Stimulated activated CD4-positive, alpha-beta T cell treated with anti-CD3 and anti-CD28 coated beads, Interleukin-12 subunit alpha, Interleukin-12 subunit beta, amount 100 ng/mL, for 4 hours (primary cell): ENCODE measurements around the gene HNRNPAB.
A peak's percentile ranks its signal among the peaks of the same experiment; 100 is the strongest.
"Not testable (repeated sequence)": the region's sequence is repeated elsewhere in the genome, so short reads cannot be mapped to it uniquely, and the experiment has no call there.

Experiments
- DNase-seq: peaks from one replicate; pipeline ENCODE4 v3.0.0-alpha.2; 2020

Gene HNRNPAB

DNA sequence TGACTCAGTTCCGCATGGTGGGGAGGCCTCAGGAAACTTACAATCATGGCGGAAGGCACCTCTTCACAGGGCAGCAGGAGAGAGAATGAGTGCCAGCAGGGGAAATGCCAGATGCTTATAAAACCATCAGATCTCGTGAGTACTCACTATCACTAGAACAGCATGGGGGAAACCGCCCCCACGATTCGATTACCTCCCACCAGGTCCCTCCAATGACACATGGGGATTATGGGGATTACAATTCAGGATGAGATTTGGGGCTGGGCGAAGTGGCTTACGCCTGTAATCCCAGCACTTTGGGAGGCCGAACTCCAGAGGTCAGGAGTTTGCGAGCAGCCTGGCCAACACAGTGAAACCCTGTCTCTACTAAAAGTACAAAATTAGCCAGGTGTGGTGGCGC, 6.2 kb upstream of the HNRNPAB start:
- DNase-seq, result not testable (repeated sequence)

DNA sequence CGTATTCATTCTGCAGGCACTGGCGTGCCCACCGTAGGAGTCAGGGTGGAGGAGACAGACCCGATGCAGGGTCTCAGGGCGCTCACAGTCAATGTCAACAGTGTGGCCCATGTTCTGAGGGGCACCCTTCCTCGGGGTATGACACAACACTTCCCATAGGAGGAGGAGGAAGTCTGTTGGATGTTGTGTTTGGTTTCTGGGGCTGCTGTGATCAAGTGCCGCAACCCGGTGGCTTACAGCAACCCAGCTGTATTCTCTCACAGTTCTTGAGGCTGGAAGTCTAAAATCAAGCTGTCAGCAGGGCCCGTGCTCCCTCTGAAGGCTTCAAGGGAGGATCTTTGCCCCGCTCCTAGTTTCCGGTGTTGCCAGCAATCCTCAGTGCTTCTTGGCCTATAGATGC, 5.6 kb upstream of the HNRNPAB start:
- DNase-seq, result no peak

DNA sequence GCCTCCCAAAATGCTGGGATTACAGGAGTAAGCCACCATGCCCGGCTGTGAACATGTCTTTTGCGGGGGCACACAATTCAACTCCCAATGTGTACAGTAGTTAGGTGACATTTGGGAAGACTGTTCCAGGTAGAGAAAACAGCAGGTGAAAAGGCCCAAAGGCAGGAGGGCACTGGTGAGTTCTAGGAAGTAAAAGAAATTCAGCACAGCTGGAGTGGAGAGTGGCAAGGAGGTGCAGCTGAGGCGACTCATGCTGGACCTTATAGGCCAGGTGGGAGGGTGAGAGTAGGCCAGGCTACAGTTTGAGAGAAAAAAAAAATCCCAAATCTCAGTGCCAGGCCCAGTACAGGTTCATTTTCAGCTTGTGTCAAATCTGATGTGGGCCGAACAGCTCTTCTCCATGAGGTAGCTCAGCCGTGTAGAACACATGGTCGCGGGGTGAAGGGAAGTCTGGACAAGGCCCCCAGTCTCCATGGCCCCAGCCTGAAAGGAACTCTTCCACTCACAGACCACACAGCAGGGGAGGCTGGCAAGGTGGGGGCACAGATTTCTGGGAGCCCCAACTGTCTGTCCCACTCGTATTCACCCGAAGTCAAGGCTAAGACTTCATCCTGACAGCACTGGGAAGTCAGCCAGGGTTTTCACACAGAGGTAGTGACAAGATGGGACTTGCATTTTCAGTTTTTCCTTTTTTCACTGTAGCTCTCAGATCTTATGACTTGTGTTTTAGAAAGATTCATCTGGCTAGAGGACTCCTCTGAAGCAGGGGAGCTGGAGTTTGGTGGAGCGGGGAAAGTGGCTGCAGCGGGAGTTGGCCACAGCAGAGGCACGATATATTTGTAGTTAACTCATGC, 4.5 kb upstream of the HNRNPAB start:
- no peak for DNase-seq

DNA sequence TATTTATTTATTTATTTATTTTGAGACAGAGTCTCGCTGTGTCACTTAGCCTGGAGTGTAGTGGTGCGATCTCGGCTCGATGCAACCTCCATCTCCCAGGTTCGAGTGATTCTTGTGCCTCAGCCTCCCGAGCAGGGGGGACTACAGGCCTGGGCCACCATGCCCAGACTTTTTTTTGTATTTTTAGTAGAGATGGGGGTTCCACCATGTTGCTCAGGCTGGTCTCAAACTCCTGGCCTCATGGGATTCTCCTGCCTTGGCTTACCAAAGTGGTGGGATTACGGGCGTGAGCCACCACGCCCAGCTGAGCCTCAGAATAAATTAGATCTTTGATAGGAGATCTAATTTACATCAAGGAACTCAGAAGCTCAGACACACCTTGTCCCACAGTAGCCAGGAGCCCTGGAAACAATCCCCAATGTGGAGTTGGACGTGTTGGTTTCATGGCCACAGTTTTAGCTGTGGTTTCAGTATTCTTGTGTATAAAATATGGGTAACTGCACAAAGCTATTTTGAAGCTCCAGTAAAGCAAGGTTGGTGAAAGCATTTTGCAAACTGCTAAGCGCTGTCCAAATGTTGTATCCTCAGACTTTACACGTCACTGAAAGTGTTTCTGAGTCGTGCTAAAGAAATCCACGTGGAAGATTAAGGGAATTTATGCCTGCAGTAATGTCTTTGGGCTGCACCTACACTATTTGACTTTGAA, 3.0 kb upstream of the HNRNPAB start:
- no peak for DNase-seq

DNA sequence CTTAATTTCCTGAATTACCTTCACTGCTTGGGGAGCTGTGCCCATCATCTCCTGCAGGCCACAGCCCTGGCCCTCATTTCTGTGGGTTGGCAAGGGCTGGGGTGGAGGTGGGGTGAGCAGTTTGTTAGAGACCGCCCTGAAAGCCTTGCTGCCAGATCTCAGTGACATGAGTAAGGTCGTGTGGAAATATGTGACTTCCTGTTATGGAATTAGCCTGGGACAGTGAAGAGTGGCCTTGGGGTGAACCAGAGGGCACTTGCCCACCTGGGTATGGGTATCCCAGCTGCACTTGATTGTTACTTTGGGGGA, 2.5 kb upstream of the HNRNPAB start:
- DNase-seq, result no peak

DNA sequence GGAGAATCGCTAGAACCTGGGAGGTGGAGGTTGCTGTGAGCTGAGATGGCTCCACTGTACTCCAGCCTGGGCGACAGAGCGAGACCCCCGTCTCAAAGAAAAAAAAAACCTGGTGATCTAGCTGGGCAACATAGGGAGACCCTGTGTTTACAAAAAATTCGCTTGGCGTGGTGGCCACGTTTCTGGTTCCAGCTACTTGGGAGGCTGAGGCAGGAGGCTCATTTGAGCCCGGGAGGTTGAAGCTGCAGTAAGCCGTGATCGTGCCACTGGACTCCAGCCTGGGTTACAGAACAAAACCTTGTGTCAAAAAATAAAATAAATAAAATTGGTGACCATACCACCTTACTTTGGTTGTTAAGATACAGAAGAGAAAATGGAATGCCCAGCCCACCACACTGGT, 1.8 kb upstream of the HNRNPAB start:
- DNase-seq, result no peak

DNA sequence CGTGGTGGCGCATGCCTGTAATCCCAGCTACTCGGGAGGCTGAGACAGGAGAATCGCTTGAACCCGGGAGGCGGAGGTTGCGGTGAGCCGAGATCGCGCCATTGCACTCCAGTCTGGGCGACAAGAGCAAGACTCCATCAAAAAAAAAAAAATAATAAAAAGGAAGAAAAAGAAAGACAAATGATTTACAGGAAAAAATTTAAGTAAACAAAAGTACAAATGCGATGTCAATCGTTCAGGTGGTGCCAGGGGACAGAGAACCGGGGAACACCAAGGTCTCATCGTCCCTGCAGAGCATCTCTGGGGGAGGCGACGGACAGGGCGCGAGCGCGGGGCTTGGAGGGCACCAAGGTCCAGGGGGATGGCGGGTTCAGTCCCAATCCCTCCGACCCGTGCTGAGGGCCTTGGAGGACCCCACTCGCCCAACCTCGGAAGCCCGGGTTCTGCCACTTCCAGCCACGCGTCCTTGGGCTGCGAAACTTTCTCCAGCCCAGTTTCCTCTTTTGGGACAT, 607 bp upstream of the HNRNPAB start:
- DNase-seq, result no peak

DNA sequence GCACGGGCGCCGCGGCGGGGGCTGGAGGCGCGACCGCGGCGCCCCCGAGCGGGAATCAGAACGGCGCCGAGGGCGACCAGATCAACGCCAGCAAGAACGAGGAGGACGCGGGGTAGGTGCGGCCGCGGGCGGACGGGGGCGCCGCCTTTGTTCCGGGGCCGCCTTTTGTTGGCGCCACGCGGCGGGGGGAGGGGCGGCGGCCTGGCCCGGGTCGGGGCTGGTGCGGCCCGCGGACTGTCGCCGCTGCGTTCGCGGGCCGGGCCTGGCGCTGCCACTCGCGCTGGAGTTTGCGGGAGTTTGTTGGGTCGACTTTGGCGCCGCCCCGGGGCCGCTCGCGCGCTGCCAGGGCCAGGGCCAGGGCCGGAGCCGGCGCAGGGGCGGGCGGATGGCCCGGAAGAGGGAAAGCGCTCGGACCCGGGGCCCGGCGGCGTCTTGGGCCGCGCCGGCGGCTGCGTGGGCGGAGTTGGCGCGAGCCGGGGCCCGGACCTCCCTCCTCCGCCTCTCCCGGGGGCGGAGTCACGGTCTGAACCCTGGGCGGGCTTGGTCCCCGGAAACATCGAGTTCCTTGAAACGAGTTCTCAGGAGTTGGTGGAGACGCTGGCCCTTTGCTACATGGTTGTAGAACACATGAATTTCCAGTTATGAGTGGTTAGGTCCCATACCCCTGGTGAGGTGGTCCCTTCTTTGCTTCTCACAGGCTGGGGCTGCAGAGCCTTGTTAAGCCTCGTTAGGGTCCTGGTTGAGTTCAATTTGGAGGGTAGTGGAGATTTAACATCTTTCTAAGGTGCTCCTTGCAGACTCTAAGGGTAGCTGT, 809 bp downstream of the HNRNPAB start:
- peak; percentile 73 for DNase-seq

DNA sequence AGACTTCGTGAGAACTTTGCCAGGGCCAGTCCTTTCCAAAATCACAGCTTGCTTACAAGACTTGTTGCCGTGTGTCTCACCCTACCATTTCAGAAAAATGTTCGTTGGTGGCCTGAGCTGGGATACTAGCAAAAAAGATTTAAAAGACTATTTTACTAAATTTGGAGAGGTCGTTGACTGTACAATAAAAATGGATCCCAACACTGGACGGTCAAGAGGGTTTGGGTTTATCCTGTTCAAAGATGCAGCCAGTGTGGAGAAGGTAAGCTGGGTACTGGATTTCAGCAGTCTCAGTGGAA, 1.4 kb downstream of the HNRNPAB start:
- no peak for DNase-seq

DNA sequence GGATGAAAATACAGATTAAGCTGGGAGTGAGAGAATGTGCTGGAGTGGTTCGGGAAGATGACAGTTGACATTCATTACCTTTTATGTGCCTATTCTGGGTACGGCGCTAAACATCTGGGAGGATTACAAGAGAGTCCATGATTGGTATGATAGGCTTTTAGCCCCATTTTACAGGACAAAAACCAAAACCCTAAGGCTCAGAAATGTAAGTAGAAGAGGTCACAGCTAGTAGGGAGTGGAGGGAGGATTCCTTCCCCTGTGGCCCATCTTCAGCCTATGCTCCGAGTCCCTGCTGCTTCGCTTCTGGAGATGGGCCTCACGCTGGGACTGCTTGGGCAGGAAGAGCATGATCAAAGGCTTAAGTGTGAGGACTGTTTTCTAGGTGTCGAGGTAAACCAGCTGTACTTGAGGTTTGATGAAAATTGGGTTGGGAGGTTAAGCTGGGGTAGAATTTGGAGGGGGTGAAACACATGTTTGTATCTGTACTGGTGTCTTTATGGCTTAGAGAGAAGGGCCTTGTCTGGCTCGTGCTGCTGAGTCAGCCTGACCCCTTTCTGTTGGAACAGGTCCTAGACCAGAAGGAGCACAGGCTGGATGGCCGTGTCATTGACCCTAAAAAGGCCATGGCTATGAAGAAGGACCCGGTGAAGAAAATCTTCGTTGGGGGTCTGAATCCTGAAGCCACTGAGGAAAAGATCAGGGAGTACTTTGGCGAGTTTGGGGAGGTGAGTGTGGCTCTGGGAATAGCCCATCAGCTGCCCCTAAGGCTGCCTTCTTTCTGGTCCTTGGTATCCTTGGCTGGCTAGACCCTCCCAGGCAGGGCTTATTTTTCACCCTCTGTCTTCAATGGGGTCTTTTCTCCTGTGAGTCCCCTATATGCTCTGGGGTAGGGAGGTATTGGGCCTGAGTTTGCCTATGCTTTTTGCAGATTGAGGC, 2.1 kb downstream of the HNRNPAB start:
- no peak for DNase-seq

DNA sequence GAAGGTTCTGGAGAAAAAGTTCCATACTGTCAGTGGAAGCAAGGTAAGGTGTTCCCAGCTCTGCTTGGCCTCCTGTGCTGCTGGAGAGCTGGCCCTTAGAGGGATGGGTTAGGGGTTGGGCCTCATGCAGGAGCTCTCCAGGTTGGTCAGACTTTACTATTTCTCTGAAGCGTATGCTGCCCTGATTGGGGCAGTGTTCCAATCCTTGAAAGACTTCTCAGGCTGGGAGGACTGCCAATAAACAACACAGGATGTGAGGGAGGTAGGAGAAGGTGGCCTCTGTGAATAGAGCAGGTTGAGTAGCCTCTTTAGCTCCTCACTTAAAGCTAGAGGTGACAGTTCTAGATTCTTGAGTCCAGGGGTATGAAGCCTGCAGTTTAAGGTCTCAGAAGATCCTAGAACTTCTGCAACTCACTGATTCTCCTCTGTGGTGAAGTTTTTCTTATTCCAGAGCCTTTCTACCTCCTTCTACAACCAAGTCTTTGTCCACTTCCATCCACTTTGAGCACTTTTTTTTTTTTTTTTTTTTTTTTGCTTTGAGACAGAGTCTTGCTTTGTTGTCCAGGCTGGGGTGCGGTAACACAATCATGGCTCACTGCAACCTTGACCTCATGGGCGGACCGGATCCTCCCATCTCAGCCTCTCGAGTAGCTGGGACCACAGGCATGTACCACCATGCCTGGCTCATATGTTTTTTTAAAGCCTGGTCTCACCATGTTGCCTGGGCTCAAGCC, 3.0 kb downstream of the HNRNPAB start:
- no peak for DNase-seq

DNA sequence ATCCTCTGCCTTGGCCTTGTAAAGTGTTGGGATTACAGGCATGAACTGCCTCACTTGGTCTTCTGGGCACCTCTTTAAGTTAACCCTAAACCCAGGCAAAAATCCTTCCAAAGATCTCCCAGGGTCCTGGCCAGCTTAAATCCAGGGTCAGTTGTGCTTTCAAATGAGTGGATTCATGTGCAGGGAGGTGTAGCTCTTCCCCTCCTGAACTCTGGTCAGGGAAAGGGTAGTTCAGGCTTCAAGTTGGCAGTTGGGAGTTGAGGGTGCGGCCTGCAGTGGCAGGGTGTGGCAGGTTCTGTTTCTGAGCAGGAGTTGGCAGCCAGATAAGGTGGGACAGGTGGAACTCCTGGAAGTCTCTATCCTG, 3.6 kb downstream of the HNRNPAB start:
- no peak for DNase-seq

DNA sequence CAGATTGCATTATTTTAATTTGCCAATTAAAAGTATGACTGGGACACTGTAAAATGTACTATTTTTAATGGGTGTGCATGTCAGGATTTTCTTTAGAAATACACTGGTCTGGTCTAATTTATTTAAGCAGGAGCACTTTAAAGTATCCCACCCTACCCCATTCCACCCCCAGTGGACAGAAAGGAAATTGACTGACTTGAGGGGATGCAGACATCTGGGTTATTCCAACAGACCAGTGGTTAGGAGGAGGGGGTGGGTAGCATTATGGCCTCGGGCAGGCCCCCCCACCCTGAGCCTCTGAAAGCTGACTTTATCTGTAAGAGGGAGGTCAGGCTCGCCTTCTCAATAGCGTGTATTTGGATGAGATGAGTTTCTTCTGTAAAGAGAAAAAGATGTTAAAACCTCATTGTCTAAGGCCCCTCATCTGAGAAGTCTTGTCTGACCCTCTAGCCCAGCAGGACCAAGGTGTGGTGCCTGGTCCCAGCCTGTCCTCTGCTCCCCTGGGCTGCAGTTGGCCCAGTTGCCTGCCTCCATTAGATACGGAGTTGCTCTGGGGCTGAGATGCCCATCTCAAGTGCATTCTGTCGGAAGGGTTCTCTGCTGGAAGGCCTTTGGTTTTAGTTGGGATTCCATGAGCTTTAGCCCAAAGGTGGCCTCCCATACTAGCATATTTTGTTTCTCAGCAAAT, 4.4 kb downstream of the HNRNPAB start:
- no peak for DNase-seq

DNA sequence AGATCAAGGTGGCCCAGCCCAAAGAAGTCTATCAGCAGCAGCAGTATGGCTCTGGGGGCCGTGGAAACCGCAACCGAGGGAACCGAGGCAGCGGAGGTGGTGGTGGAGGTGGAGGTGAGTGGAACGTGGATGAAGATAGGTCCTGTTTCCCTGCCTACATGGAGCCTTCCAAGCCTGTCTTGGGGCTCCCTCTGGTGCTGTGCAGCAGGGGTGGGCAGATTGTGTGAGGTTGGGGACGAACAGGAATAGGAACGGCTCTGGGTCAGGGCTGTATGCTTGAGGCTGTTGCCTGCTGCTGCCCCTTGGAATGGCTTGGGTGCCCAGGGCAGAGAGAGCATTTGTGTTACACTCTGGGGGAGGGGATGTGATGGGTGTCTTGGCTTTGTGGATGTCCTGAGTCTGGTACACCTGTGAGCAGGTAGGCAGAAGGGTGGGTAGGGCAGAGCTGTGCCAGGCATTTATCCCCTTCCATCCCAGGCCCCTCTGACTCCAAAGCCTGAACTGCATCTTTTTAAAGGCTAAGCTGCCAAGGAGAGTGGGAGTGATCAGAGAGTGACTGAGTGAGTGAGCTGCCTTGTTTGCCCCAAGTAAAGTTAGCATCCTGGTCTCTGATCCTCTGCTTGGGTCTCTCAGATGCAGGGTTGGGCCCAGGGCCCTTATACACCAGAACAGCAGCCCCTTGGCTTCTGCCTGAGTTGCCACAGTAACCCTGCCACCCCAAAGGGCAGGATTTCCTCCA, 5.2 kb downstream of the HNRNPAB start:
- DNase-seq, result no peak

DNA sequence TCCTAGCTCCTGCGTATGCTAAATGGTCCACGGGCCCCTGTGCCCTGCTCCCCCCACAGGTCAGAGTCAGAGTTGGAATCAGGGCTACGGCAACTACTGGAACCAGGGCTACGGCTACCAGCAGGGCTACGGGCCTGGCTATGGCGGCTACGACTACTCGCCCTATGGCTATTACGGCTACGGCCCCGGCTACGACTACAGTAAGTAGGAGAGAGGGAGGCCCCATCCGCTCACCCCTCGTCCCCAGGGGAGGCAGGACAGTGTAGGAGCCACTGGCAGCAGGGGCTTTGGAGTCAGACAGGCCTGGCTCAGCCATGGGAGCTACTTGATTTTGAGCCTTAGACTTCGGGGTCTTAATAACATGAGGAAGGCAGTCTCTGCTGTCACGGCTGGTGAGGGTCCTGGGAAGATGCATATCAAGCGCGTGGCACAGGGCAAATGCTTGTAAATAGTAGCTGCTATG, 5.8 kb downstream of the HNRNPAB start:
- no peak for DNase-seq

DNA sequence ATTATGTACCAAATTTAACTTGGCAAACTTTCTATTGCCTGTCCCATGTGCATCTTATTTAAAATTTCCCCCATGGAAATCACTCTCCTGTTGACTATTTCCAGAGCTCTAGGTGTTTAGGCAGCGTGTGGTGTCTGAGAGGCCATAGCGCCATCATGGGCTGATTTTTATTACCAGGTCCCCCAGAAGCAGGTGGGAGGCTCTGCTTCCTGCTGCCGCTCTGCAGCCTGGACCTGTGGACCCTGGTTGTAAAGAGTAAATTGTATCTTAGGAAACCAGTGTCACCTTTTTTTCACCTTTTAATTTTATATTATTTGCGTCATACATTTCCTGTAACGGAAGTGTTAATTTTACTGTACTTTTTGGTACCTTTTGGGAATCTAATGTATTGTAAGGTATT, 6.4 kb downstream of the HNRNPAB start:
- DNase-seq, result no peak

DNA sequence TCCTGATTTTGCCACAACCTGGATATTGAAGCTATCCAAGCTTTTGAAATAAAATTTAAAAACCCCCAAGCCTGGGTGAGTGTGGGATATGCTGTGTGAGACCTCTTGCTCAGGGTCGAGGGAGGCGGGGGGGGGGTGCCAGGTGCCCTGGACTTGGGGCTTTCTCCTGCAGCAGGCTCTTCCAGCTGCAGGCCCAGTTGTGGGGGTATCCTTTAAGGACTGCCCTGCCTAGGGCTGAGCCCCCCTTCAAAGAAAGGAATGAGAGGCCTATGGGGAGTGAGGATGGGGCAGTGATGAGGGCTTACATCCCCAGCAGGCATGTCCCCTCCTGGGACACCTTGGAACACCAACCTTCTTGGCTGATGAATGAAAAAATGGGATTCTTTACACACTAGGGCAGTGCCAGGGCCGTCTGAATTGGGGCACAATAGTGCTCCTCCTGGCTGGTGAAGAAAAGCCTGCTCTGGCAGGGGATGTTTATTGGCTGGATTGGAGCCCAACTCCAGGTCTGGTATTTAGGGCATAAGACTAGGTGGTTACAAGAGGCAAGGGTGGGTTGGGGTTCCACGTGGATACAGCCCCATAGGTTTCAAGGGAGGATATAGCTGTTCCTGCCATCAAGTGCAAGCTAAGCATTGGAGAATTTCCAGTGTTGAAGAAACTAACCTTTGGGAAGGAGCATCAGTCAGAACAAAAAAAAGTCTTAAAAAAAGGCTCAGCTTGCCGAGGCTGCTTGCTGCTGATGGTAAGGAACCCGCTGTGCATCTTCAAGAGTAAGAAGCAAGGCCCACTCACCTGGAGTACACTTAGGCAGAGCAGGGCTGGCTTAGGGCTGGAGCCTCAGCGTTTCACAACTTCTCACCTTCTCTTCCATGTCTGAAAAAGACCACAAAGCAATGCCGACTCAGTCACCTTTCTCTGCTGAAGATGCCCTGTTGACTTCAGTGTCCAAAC, 7.0 kb downstream of the HNRNPAB start:
- no peak for DNase-seq

DNA sequence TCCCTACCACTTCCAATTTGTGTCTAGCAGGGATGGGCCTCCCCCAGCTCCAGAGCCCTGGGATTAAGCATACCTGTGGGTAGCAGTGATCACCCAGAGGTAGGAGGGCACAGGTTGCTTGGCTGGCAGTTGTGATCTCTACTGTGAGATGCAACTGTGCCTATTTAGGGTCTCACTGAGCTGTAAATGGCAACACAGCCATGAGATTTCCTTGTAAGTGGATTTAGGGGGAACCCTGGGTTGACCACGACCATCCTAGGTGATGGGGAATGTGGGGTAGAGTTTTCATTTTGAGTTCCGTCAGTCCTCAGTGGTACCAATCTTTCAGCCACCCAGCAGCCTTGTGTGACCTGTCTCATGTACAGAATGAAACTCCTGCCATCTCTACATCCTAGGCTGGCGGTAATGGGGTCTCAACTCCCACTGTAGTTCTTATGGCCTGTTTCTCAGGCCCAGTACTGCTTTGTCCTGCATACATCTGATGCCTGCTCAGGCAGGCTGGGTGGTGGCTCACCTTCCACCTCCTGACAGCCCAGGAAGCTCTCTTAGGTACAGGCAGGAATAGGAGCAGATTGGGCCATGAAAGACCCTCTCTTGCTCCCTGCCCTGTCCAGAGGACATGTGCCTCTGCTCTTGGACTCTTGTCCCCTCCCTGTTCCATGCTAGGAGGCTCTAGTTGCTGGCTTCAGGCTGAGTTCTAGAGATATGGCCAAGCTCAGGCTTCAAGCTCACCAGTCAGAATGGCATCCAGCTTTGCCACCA, 8.1 kb downstream of the HNRNPAB start:
- DNase-seq, result no peak
